Omental fat pad (tissue), 4 donors: ENCODE measurements around the gene SPRYD4. TPM values are rescaled to one million over a fixed set of nuclear protein-coding genes. Genes with fewer than 3 reads are reported as not detected.
A peak's percentile ranks its signal among the peaks of the same experiment; 100 is the strongest.
"Not testable (repeated sequence)": the region's sequence is repeated elsewhere in the genome, so short reads cannot be mapped to it uniquely, and the experiment has no call there.

Experiments
- ATAC-seq: fragments of 150-250 bp; one replicate; pipeline ENCODE4 v1.9.1; 2016; ENCODE audit warnings: mild to moderate bottlenecking, moderate library complexity; ENCODE audit not compliant: low FRiP score
- DNase-seq: peaks from one replicate; pipeline ENCODE4 v3.0.0-alpha.2; 2019; ENCODE audit warnings: low spot score
- CTCF ChIP-seq, 3 donors: fragments of 450-650 bp; IDR thresholded peaks; one replicate each; pipeline ENCODE4 v1.5.1; 2016 to 2017; ENCODE audit warnings: antibody characterized with exemption in 3 of 3, mild to moderate bottlenecking in 3 of 3, moderate library complexity in 2 of 3
- total RNA-seq, 4 donors: library from RNA; depleted of rRNA; stranded (reverse); fragments of >200 nt; gene quantifications; one replicate each; pipeline ENCODE4 v1.1.0, GENCODE V29; 2016

SPRYD4 gene
- total RNA-seq, 4 donors from 2014 or later = 2.3 to 4.7 (median 2.9) TPM

- DNase-seq = no peak
- ATAC-seq = no peak
- no peak for TF ChIP-seq CTCF (IDR thresholded peaks at IDR 0.05)
Observed at GRCh38 chr12:56437430-56438176, 30.8 kb upstream of the SPRYD4 start.

- DNase-seq, ATAC-seq: not testable (repeated sequence)
Observed at GRCh38 chr12:56443208-56443607, 25.2 kb upstream of the SPRYD4 start.

GRCh38 chr12:56448860-56449621 is 19.3 kb upstream of the SPRYD4 start, which contains the start of gene TIMELESS:
Gene TIMELESS, minus strand, starts transcription at chr12:56449426. Its CDS starts 15,256 bp downstream, at chr12:56434170.
- TF ChIP-seq CTCF (IDR thresholded peaks at IDR 0.05) = no peak
- DNase-seq (peak; percentile 68), ATAC-seq (peak; percentile 99)

GRCh38 chr12:56449622-56449984 is 18.8 kb upstream of the SPRYD4 start:
- TF ChIP-seq CTCF (IDR thresholded peaks at IDR 0.05) = no peak
- DNase-seq (no peak), ATAC-seq (no peak)

- ATAC-seq (no peak), DNase-seq (no peak)
- TF ChIP-seq CTCF (IDR thresholded peaks at IDR 0.05) = no peak
Observed at GRCh38 chr12:56450241-56450640, 18.1 kb upstream of the SPRYD4 start.

- ATAC-seq (no peak), DNase-seq (no peak)
- TF ChIP-seq CTCF (IDR thresholded peaks at IDR 0.05) = no peak
Observed at GRCh38 chr12:56451147-56451546, 17.2 kb upstream of the SPRYD4 start.

GRCh38 chr12:56454557-56454956 is 13.8 kb upstream of the SPRYD4 start, which contains the start of gene MIP:
Gene MIP, minus strand, starts transcription at chr12:56454657. Its CDS starts 44 bp downstream, at chr12:56454613.
- no peak for TF ChIP-seq CTCF (IDR thresholded peaks at IDR 0.05)
- no peak for DNase-seq
- ATAC-seq = no peak
